C4-2B (cell line): ENCODE measurements around the gene SCNN1A.

Experiments
- CTCF ChIP-seq: fragments of 450-650 bp; conservative IDR thresholded peaks from 2 replicates; pipeline ENCODE4 v1.5.1; 2017; ENCODE audit warnings: mild to moderate bottlenecking
- ZFX ChIP-seq: fragments of 450-650 bp; IDR thresholded peaks from 2 replicates; pipeline ENCODE4 v1.6.1; 2017

GRCh38 chr12:6341417-6342139 lies 33.8 kb downstream of the SCNN1A start, which contains the start of gene TNFRSF1A:
- TF ChIP-seq CTCF (no peak), ZFX (peak; percentile 94)
